Gastroesophageal sphincter (tissue), 4 donors: ENCODE data around the gene MCTP1. TPM values are rescaled to one million over a fixed set of nuclear protein-coding genes. Genes with fewer than 3 reads are reported as not detected.

Experiments
- ATAC-seq: fragments of 150-250 bp; one replicate; pipeline ENCODE4 v1.9.1; 2016; ENCODE audit warnings: mild to moderate bottlenecking, moderate library complexity
- H3K27ac ChIP-seq, 4 donors: fragments of 200-600 bp; sonication (generic) in 3 of 4; 1 replicate in 3 of 4; 2 replicates in 1 of 4; pipeline ENCODE4 v1.5.1; 2016 to 2019
- H3K27me3 ChIP-seq: fragments of 200-600 bp; sonication (generic); one replicate; pipeline ENCODE4 v1.5.1; 2019
- H3K36me3 ChIP-seq, 2 donors: fragments of 200-600 bp; sonication (generic); one replicate each; pipeline ENCODE4 v1.5.1; 2019; ENCODE audit warnings: control low read depth in 1 of 2
- H3K4me1 ChIP-seq, 3 donors: fragments of 200-600 bp; sonication (generic); 1 replicate in 2 of 3; 2 replicates in 1 of 3; pipeline ENCODE4 v1.5.1; 2016 to 2019; ENCODE audit warnings: control low read depth in 2 of 3
- H3K4me3 ChIP-seq, 2 donors: fragments of 200-600 bp; sonication (generic); one replicate each; pipeline ENCODE4 v1.5.1; 2019; ENCODE audit warnings: mild to moderate bottlenecking in 1 of 2, moderate library complexity in 1 of 2
- H3K9me3 ChIP-seq, 3 donors: fragments of 200-600 bp; sonication (generic); one replicate each; pipeline ENCODE4 v1.5.1; 2017 to 2019; ENCODE audit warnings: control low read depth in 2 of 3
- EP300 ChIP-seq: sonication (generic); formaldehyde crosslinking; IDR thresholded peaks from one replicate; pipeline ENCODE4 v1.6.1; 2017; ENCODE audit warnings: antibody characterized with exemption, mild to moderate bottlenecking
- POLR2A ChIP-seq, 2 donors: fragments of 450-650 bp; IDR thresholded peaks; one replicate each; pipeline ENCODE4 v1.6.1; 2017; ENCODE audit warnings: antibody characterized with exemption in 2 of 2, mild to moderate bottlenecking in 2 of 2, moderate library complexity in 1 of 2
- POLR2AphosphoS5 ChIP-seq: sonication (generic); formaldehyde crosslinking; IDR thresholded peaks from one replicate; pipeline ENCODE4 v1.6.1; 2017; ENCODE audit warnings: antibody characterized with exemption
- WGBS, 2 donors: methylation state at CpG; one replicate each; pipeline ENCODE4 v1.1.5; 2018; ENCODE audit warnings: low coverage in 1 of 2; 5-methylcytosine and 5-hydroxymethylcytosine counted together
- total RNA-seq, 4 donors: library from RNA; depleted of rRNA; stranded (reverse); fragments of >200 nt; gene quantifications; one replicate each; pipeline ENCODE4 v1.1.0, GENCODE V29; 2016
- TF ChIP-seq, protein P1 (sequence below), 4 experiments: fragments of 200-600 bp in 2 of 4; fragments of 450-650 bp in 2 of 4; sonication (generic) in 1 of 4; IDR thresholded peaks; one replicate each; pipeline ENCODE4 v1.5.1; 2017 to 2019; ENCODE audit warnings: antibody characterized with exemption in 4 of 4, mild to moderate bottlenecking in 2 of 4, moderate library complexity in 2 of 4

Gene MCTP1
- total RNA-seq, 4 donors from 2014 or later: 13.5 to 57.6 (median 21.9) TPM

- Histone ChIP-seq H3K4me3 (no peak overlapping the region), H3K4me1 (no peaks in the 10 kb centered on the region), H3K27me3 (no peaks in the 10 kb centered on the region), H3K36me3 (no peaks in the 10 kb centered on the region), H3K27ac (no peak overlapping the region), H3K9me3 (no peaks in the 10 kb centered on the region)
- WGBS, 2 donors: 71 to 80% methylated on average over 1 of the region's 1 CpG
- no peak for TF ChIP-seq EP300
- no peak for TF ChIP-seq POLR2A (IDR thresholded peaks at IDR 0.05)
- no peak for TF ChIP-seq POLR2AphosphoS5
- TF ChIP-seq, protein P1, sequence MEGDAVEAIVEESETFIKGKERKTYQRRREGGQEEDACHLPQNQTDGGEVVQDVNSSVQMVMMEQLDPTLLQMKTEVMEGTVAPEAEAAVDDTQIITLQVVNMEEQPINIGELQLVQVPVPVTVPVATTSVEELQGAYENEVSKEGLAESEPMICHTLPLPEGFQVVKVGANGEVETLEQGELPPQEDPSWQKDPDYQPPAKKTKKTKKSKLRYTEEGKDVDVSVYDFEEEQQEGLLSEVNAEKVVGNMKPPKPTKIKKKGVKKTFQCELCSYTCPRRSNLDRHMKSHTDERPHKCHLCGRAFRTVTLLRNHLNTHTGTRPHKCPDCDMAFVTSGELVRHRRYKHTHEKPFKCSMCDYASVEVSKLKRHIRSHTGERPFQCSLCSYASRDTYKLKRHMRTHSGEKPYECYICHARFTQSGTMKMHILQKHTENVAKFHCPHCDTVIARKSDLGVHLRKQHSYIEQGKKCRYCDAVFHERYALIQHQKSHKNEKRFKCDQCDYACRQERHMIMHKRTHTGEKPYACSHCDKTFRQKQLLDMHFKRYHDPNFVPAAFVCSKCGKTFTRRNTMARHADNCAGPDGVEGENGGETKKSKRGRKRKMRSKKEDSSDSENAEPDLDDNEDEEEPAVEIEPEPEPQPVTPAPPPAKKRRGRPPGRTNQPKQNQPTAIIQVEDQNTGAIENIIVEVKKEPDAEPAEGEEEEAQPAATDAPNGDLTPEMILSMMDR (IDR thresholded peaks at IDR 0.05): no peak
- ATAC-seq: no peak
These were observed 538.2 kb downstream of the MCTP1 start for GRCh38 chr5:94746731-94747124.

GRCh38 chr5:94745786-94746730 lies 538.8 kb downstream of the MCTP1 start:
- Histone ChIP-seq H3K9me3 (no peaks in the 10 kb centered on the region), H3K27me3 (no peaks in the 10 kb centered on the region), H3K27ac (no peak overlapping the region), H3K36me3 (no peaks in the 10 kb centered on the region), H3K4me3 (no peak overlapping the region), H3K4me1 (no peaks in the 10 kb centered on the region)
- ATAC-seq: no peak
- TF ChIP-seq, protein P1 (IDR thresholded peaks at IDR 0.05): no peak
- WGBS, 2 donors: 60 to 62% methylated on average over 5 of the region's 5 CpGs

DNA sequence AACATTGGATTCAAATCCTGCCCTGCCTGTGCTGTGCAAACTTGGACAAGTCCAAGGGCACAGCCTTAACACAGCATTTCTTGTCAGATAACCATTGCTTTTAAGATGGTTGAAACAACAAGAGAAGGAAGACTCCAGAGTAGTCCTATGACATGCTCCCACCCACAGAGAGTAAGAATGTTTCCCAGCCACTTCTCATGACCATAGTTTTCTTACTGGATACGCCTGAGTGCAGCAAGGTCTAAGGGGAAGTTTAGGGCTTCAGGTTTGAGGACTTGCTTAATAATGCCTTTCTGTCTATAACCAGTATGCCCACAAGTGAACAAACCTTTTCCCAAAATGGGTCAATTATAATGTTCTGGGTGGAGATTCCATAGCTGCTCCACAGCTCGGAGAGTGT lies 540.0 kb downstream of the MCTP1 start:
- TF ChIP-seq POLR2A (IDR thresholded peaks at IDR 0.05) (no peak), POLR2AphosphoS5 (no peak), EP300 (no peak)
- TF ChIP-seq, protein P1 (IDR thresholded peaks at IDR 0.05): no peak
- no peak for ATAC-seq
- Histone ChIP-seq H3K9me3 (no peaks in the 10 kb centered on the region), H3K4me1 (no peaks in the 10 kb centered on the region), H3K27ac (no peak overlapping the region), H3K27me3 (no peaks in the 10 kb centered on the region), H3K36me3 (no peaks in the 10 kb centered on the region), H3K4me3 (no peak overlapping the region)
- WGBS, 2 donors: 90% methylated on average over 2 of the region's 2 CpGs

GRCh38 chr5:94742852-94743251 lies 542.0 kb downstream of the MCTP1 start:
- H3K4me1 ChIP-seq: no peaks in the 10 kb centered on the region
- 78 to 88% methylated on average over 4 of the region's 4 CpGs for WGBS, 2 donors
- no peaks in the 10 kb centered on the region for H3K27me3 ChIP-seq
- no peak for TF ChIP-seq POLR2AphosphoS5
- TF ChIP-seq EP300: no peak
- no peak for TF ChIP-seq POLR2A (IDR thresholded peaks at IDR 0.05)
- TF ChIP-seq, protein P1 (IDR thresholded peaks at IDR 0.05): no peak
- H3K9me3 ChIP-seq: no peaks in the 10 kb centered on the region
- ATAC-seq: no peak
- no peaks in the 10 kb centered on the region for H3K36me3 ChIP-seq
- H3K4me3 ChIP-seq: no peak overlapping the region
- H3K27ac ChIP-seq: no peak overlapping the region

GRCh38 chr5:94740286-94740685 lies 544.6 kb downstream of the MCTP1 start:
- TF ChIP-seq POLR2AphosphoS5 (no peak), EP300 (no peak), POLR2A (IDR thresholded peaks at IDR 0.05) (no peak)
- TF ChIP-seq, protein P1 (IDR thresholded peaks at IDR 0.05): no peak
- Histone ChIP-seq H3K9me3 (no peaks in the 10 kb centered on the region), H3K36me3 (no peaks in the 10 kb centered on the region), H3K4me1 (no peaks in the 10 kb centered on the region), H3K27me3 (no peaks in the 10 kb centered on the region), H3K4me3 (no peak overlapping the region), H3K27ac (no peak overlapping the region)
- ATAC-seq: no peak
- 60 to 61% methylated on average over 2 of the region's 2 CpGs for WGBS, 2 donors
